NCI-H510A treated with DMSO at 0.1 percent for 48 hours (cell line): ENCODE measurements around the gene TTC9.

Experiments
- DNase-seq: peaks from one replicate; lab custom pipeline; 2025; lab: John Stamatoyannopoulos, UW

Gene TTC9

GRCh38 chr14:70641548-70642302, at the start of gene TTC9:
Gene TTC9, plus strand, starts transcription at chr14:70641916. Its CDS starts 214 bp downstream, at chr14:70642130.
- DNase-seq: no peak

GRCh38 chr14:70594461-70594860, 47.3 kb upstream of the TTC9 start:
- DNase-seq: no peak

GRCh38 chr14:70595443-70596185, 46.1 kb upstream of the TTC9 start:
- DNase-seq: no peak

GRCh38 chr14:70597731-70598130, 44.0 kb upstream of the TTC9 start:
- DNase-seq: no peak

- DNase-seq: no peak
Observed at GRCh38 chr14:70599345-70599744, 42.4 kb upstream of the TTC9 start.

- DNase-seq: peak; percentile 90
Observed at GRCh38 chr14:70600382-70601157, 41.1 kb upstream of the TTC9 start, which contains the start of gene MED6. Gene MED6, minus strand, starts transcription at chr14:70600655. Its CDS starts 18 bp downstream, at chr14:70600637.

- no peak for DNase-seq
Observed at GRCh38 chr14:70601162-70601561, 40.6 kb upstream of the TTC9 start.

- DNase-seq: no peak
Observed at GRCh38 chr14:70602254-70602653, 39.5 kb upstream of the TTC9 start.

GRCh38 chr14:70611216-70611615, 30.5 kb upstream of the TTC9 start:
- DNase-seq: no peak

GRCh38 chr14:70616646-70617045, 25.1 kb upstream of the TTC9 start:
- DNase-seq: no peak

- DNase-seq: no peak
Observed at GRCh38 chr14:70618314-70618713, 23.4 kb upstream of the TTC9 start.

GRCh38 chr14:70619708-70620107, 22.0 kb upstream of the TTC9 start:
- no peak for DNase-seq

GRCh38 chr14:70622111-70622712, 19.5 kb upstream of the TTC9 start:
- peak; percentile 62 for DNase-seq

- DNase-seq: no peak
Observed at GRCh38 chr14:70624972-70625371, 16.7 kb upstream of the TTC9 start.

- DNase-seq: no peak
Observed at GRCh38 chr14:70631948-70632347, 9.8 kb upstream of the TTC9 start.

- no peak for DNase-seq
Observed at GRCh38 chr14:70635971-70636595, 5.6 kb upstream of the TTC9 start.

- DNase-seq: no peak
Observed at GRCh38 chr14:70638416-70638815, 3.3 kb upstream of the TTC9 start.

GRCh38 chr14:70640938-70641547, 673 bp upstream of the TTC9 start:
- DNase-seq: peak; percentile 51

GRCh38 chr14:70642303-70643235, 853 bp downstream of the TTC9 start:
- peak; percentile 6 for DNase-seq

GRCh38 chr14:70643967-70644366, 2.3 kb downstream of the TTC9 start:
- no peak for DNase-seq
